Mesodermal cell (in vitro differentiated cells): ENCODE measurements around the gene YIPF7.

Experiments
- H3K27ac ChIP-seq: 2 replicates; pipeline ENCODE4 v1.7.0; 2013; ENCODE audit warnings: mild to moderate bottlenecking, low read depth, low read length, moderate library complexity; ENCODE audit not compliant: severe bottlenecking
- H3K36me3 ChIP-seq: 2 replicates; pipeline ENCODE4 v1.7.1; 2013; ENCODE audit warnings: mild to moderate bottlenecking, low read length, moderate library complexity; ENCODE audit not compliant: control insufficient read depth, insufficient read depth
- H3K4me1 ChIP-seq: one replicate; pipeline ENCODE4 v1.7.1; 2013; ENCODE audit warnings: mild to moderate bottlenecking, low read length; ENCODE audit not compliant: insufficient read depth, control insufficient read depth, poor library complexity, severe bottlenecking
- H3K4me3 ChIP-seq: 2 replicates; pipeline ENCODE4 v1.7.0; 2013; ENCODE audit warnings: low read length, control low read depth, mild to moderate bottlenecking; ENCODE audit not compliant: insufficient read depth, poor library complexity, severe bottlenecking; ENCODE audit errors: extremely low read depth
- H3K9me3 ChIP-seq: 2 replicates; pipeline ENCODE4 v1.7.1; 2013; ENCODE audit warnings: mild to moderate bottlenecking, low read length, moderate library complexity; ENCODE audit not compliant: control insufficient read depth
- WGBS, 2 experiments: methylation state at CpG; one replicate each; pipeline ENCODE4 v1.1.5; 2013; ENCODE audit warnings: missing lambda C conversion rate in 2 of 2; ENCODE audit not compliant: insufficient coverage in 2 of 2; 5-methylcytosine and 5-hydroxymethylcytosine counted together

YIPF7 gene

DNA sequence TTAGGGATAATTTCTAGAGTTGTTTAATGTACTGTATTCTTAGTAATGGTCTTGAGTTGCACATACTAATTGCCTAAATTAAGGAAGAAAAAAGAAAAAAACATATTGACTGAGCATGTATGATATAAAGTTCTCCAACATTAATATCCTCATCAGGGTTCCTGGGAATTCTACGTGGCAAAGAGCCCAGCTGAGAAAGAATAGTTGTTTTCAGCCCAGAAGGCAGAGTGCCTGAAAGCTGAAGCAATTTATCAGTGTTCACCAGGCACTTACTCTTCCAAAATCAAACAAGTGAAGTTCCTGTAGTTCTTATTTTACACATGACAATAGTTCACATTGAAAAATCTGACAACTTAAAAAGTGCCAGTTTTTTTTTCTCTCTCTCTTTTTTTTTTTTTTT, 27.7 kb downstream of the YIPF7 start:
- Histone ChIP-seq H3K36me3 (no peaks in the 10 kb centered on the region), H3K9me3 (no peaks in the 10 kb centered on the region), H3K4me1 (no peaks in the 10 kb centered on the region), H3K4me3 (no peak overlapping the region), H3K27ac (no peak overlapping the region)
- whole genome bisulfite sequencing, 2 experiments, result no CpG with 5 or more reads among the region's 1 CpG

- H3K4me3 ChIP-seq, result no peak overlapping the region
- H3K4me1 ChIP-seq, result no peaks in the 10 kb centered on the region
- H3K27ac ChIP-seq, result no peak overlapping the region
- H3K9me3 ChIP-seq, result no peaks in the 10 kb centered on the region
- H3K36me3 ChIP-seq, result no peaks in the 10 kb centered on the region
- 75 to 100% methylated on average over 1 of the region's 1 CpG for WGBS, 2 experiments
Observed at GRCh38 chr4:44616621-44617020, 34.8 kb downstream of the YIPF7 start.

GRCh38 chr4:44583393-44583792, 68.0 kb downstream of the YIPF7 start:
- 83 to 100% methylated on average over 2 to 3 of the region's 3 CpGs for WGBS, 2 experiments
- Histone ChIP-seq H3K9me3 (no peaks in the 10 kb centered on the region), H3K36me3 (no peaks in the 10 kb centered on the region), H3K4me3 (no peak overlapping the region), H3K4me1 (no peaks in the 10 kb centered on the region), H3K27ac (no peak overlapping the region)

DNA sequence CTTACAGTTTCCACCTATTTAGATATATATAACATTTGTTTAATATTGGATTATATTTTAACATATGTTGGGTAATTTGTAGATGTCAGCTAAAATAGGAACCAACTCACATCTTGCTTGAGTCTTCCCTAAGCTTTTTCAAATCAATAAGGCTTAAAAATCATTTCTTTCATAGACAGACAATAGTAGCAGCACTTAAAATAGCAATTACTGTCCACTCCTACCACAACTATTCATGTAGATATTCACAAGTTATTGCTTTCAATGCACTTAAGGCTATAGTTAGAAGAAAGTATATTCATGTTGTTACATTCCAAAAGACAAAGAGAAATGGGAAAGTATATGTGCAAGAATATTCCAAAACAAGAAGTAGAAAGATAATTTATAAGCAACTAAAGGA, 71.2 kb downstream of the YIPF7 start:
- Histone ChIP-seq H3K4me3 (no peak overlapping the region), H3K9me3 (no peaks in the 10 kb centered on the region), H3K4me1 (no peaks in the 10 kb centered on the region), H3K27ac (no peak overlapping the region), H3K36me3 (no peaks in the 10 kb centered on the region)

DNA sequence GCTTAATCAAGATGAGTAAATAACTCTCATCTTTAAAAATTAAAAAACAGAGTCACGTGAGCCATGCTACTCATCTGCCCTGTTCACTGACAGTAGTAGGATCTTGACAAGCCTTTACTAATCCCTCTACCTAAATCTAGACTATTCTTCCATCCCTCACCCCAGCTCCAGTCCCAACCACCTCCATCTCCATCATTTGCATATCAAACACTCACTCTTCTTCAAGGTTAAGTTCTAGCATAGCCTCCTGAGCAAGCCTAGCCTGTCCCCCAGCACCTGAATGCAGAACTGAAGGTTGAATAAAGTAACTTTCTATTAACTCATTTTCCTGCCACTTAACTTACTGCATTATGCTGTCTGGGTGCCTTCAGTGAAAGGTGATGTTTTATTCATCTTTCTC, 72.5 kb downstream of the YIPF7 start:
- 50 to 56% methylated on average over 1 of the region's 1 CpG for WGBS, 2 experiments
- Histone ChIP-seq H3K4me3 (no peak overlapping the region), H3K9me3 (no peaks in the 10 kb centered on the region), H3K4me1 (no peaks in the 10 kb centered on the region), H3K27ac (no peak overlapping the region), H3K36me3 (no peaks in the 10 kb centered on the region)
